Smooth muscle cell (in vitro differentiated cells): ENCODE measurements around the gene PDXK. TPM values are rescaled to one million over a fixed set of nuclear protein-coding genes. Genes with fewer than 3 reads are reported as not detected.

ENCODE experiments used
- DNase-seq: peaks from one replicate; lab custom pipeline; 2025; ENCODE audit not compliant: unreplicated experiment; lab: John Stamatoyannopoulos, UW
- H2AFZ ChIP-seq: fragments of 200-600 bp; sonication (generic); 2 replicates; pipeline ENCODE4 v1.6.0; 2016; ENCODE audit warnings: antibody characterized with exemption, low read depth, mild to moderate bottlenecking
- H3F3A ChIP-seq: fragments of 200-600 bp; sonication (generic); 2 replicates; pipeline ENCODE4 v1.6.0; 2017; ENCODE audit warnings: antibody characterized with exemption, low read depth
- H3K27ac ChIP-seq: fragments of 200-600 bp; sonication (generic); 2 replicates; pipeline ENCODE4 v1.5.1; 2016; ENCODE audit warnings: low read depth, mild to moderate bottlenecking
- H3K27me3 ChIP-seq: fragments of 200-600 bp; sonication (generic); 2 replicates; pipeline ENCODE4 v1.6.1; 2016; ENCODE audit warnings: low read depth, mild to moderate bottlenecking
- H3K36me3 ChIP-seq: fragments of 200-600 bp; sonication (generic); 2 replicates; pipeline ENCODE4 v1.5.1; 2016; ENCODE audit warnings: low read depth
- H3K4me1 ChIP-seq: fragments of 200-600 bp; sonication (generic); 2 replicates; pipeline ENCODE4 v1.5.1; 2016; ENCODE audit warnings: low read depth
- H3K4me2 ChIP-seq: fragments of 200-600 bp; sonication (generic); 2 replicates; pipeline ENCODE4 v1.6.0; 2016; ENCODE audit warnings: mild to moderate bottlenecking
- H3K4me3 ChIP-seq: fragments of 200-600 bp; sonication (generic); 2 replicates; pipeline ENCODE4 v1.5.1; 2016; ENCODE audit warnings: mild to moderate bottlenecking
- H3K79me2 ChIP-seq: fragments of 200-600 bp; sonication (generic); 2 replicates; pipeline ENCODE4 v1.6.0; 2016; ENCODE audit warnings: low read depth, mild to moderate bottlenecking
- H3K9ac ChIP-seq: fragments of 200-600 bp; sonication (generic); 2 replicates; pipeline ENCODE4 v1.6.0; 2016; ENCODE audit warnings: low read depth
- H3K9me3 ChIP-seq: fragments of 200-600 bp; sonication (generic); replicated peaks from 2 replicates; pipeline ENCODE4 v1.5.1; 2016; ENCODE audit warnings: low read depth
- H4K20me1 ChIP-seq: fragments of 200-600 bp; sonication (generic); 2 replicates; pipeline ENCODE4 v1.6.0; 2016; ENCODE audit warnings: low read depth
- WGBS: methylation state at CpG from one replicate; pipeline ENCODE4 v1.1.7; 2016; ENCODE audit warnings: low lambda C conversion rate; 5-methylcytosine and 5-hydroxymethylcytosine counted together
- polyA plus RNA-seq: library from polyadenylated mRNA; unstranded; fragments of >200 nt; fragmentation: Nextera tagmentation; extraction: Ambion mirVana; gene quantifications from 2 replicates; pipeline ENCODE4 v1.2.1, GENCODE V29; 2016
- total RNA-seq: library from RNA; depleted of rRNA; stranded (reverse); fragments of >200 nt; gene quantifications from 2 replicates; pipeline ENCODE4 v1.2.3, GENCODE V29; 2014
- TF ChIP-seq, protein P1 (sequence below): fragments of 200-600 bp; sonication (generic); IDR thresholded peaks from 2 replicates; pipeline ENCODE4 v1.5.1; 2017; ENCODE audit warnings: borderline replicate concordance, mild to moderate bottlenecking, antibody characterized with exemption; ENCODE audit not compliant: insufficient read depth, poor library complexity, severe bottlenecking

PDXK gene
- total and polyA plus RNA-seq, 2 experiments from 2014 or later = 92.6 to 184 TPM

DNA sequence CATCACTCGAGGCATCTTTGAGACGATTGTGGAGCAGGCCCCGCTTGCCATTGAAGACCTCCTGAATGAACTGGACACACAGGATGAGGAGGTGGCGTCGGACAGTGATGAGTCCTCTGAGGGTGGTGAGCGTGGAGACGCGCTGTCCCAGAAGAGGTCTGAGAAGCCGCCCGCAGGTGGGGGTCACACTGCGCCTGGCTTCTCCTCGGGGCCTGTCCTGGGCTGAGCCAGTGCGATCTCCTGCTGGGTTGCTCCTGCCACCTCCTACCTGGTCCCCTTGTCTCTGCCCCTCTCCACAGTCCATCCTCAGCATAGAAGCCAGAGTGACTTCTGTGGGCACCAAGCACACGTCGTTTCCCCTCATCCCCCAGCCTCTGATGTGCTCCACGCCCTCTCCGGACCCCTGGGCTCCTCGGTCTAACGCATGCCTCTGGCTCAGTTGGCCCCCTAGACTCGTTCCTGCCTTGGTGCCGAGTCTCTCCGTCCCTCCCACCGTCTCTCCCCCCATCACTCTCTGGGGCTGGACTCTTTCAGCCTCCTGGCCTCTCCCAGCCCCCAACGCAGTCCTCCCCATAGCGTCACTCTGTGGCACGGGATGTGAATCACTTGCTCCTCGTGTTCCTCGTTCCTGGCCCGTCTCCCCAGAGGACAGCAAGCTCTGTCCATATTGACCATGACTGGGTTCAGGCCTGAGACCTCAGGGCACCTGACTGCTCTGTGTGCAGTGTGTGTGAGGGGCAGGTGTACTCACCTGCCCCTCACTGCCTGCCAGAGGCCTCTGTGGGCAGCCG is 79.2 kb downstream of the PDXK start:
- no peak overlapping the region for H3K27ac ChIP-seq
- H3K4me3 ChIP-seq = no peak overlapping the region
- no peaks in the 10 kb centered on the region for H3K36me3 ChIP-seq
- no peak overlapping the region for H2AFZ ChIP-seq
- peaks cover 8% of the 10 kb centered on the region for H4K20me1 ChIP-seq
- H3K4me1 ChIP-seq = no peaks in the 10 kb centered on the region
- no peaks in the 10 kb centered on the region for H3K9me3 ChIP-seq
- no peak for DNase-seq
- no peaks in the 10 kb centered on the region for H3K27me3 ChIP-seq
- no peak overlapping the region for H3K4me2 ChIP-seq
- H3F3A ChIP-seq = no peaks in the 10 kb centered on the region
- H3K79me2 ChIP-seq = peaks cover 7% of the 10 kb centered on the region
- WGBS = 96% methylated on average over 30 of the region's 30 CpGs
- H3K9ac ChIP-seq = no peak overlapping the region
- TF ChIP-seq, protein P1, sequence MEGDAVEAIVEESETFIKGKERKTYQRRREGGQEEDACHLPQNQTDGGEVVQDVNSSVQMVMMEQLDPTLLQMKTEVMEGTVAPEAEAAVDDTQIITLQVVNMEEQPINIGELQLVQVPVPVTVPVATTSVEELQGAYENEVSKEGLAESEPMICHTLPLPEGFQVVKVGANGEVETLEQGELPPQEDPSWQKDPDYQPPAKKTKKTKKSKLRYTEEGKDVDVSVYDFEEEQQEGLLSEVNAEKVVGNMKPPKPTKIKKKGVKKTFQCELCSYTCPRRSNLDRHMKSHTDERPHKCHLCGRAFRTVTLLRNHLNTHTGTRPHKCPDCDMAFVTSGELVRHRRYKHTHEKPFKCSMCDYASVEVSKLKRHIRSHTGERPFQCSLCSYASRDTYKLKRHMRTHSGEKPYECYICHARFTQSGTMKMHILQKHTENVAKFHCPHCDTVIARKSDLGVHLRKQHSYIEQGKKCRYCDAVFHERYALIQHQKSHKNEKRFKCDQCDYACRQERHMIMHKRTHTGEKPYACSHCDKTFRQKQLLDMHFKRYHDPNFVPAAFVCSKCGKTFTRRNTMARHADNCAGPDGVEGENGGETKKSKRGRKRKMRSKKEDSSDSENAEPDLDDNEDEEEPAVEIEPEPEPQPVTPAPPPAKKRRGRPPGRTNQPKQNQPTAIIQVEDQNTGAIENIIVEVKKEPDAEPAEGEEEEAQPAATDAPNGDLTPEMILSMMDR = no peak

DNA sequence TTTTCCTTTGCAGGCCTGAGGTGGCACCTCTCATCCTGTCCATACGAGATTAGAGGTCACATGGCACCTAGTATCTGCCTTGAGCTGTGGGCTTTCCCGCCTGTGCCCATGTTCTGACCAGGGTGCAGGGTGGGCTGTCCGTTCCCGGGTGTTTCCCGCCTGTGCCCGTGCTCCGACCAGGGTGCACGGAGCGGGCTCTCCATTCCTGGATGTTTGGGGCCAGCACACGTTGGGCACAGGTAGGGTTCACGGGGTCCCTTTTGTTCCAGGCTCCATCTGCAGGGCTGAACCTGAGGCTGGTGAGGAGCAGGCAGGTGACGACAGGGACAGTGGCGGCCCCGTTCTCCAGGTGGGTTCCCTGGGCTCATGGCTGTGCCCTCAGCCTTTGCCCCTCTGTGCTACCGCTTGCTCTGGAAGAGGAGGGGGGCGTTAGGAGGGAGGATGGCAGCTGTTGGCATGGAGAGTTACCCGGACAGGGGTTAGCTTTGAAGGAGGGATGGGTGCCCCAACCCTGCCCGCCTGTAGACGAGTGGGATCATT is 80.4 kb downstream of the PDXK start:
- no peak for DNase-seq
- no peaks in the 10 kb centered on the region for H3K9me3 ChIP-seq
- H3K9ac ChIP-seq = no peak overlapping the region
- H3K4me1 ChIP-seq = no peaks in the 10 kb centered on the region
- H3K4me2 ChIP-seq = no peak overlapping the region
- no peaks in the 10 kb centered on the region for H3K79me2 ChIP-seq
- H3K27me3 ChIP-seq = no peaks in the 10 kb centered on the region
- 97% methylated on average over 19 of the region's 19 CpGs for WGBS
- no peaks in the 10 kb centered on the region for H3K36me3 ChIP-seq
- peaks cover 8% of the 10 kb centered on the region for H4K20me1 ChIP-seq
- H3K4me3 ChIP-seq = no peak overlapping the region
- TF ChIP-seq, protein P1 = no peak
- no peak overlapping the region for H3K27ac ChIP-seq
- H3F3A ChIP-seq = no peaks in the 10 kb centered on the region
- no peak overlapping the region for H2AFZ ChIP-seq

DNA sequence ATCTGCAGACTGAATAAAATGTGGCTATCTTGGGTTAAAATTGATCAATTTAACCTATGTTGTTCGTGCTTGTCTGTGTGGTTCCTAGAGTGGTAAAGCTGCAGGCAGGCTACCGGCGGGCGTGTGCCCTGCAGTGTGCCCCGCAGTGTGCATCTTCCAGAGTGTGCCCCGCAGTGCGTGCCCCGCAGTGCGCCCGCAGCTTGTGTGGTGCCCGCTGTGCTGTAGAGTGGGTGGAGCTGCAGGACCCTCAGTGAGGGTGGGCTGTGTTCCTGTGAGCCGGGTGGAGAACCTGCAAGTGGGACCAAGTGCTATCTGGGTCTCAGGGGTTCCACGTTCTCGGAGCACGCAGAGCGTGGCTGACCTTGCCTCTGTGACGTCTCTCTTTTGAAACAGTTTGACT is 81.2 kb downstream of the PDXK start:
- no peaks in the 10 kb centered on the region for H3K4me1 ChIP-seq
- H2AFZ ChIP-seq = no peak overlapping the region
- H4K20me1 ChIP-seq = peaks cover 8% of the 10 kb centered on the region
- no peaks in the 10 kb centered on the region for H3K79me2 ChIP-seq
- no peak overlapping the region for H3K4me2 ChIP-seq
- no peaks in the 10 kb centered on the region for H3K36me3 ChIP-seq
- DNase-seq = no peak
- H3K4me3 ChIP-seq = no peak overlapping the region
- no peak overlapping the region for H3K27ac ChIP-seq
- H3F3A ChIP-seq = no peaks in the 10 kb centered on the region
- WGBS = 98% methylated on average over 17 of the region's 17 CpGs
- H3K9ac ChIP-seq = no peak overlapping the region
- H3K9me3 ChIP-seq = no peaks in the 10 kb centered on the region
- H3K27me3 ChIP-seq = no peaks in the 10 kb centered on the region
- TF ChIP-seq, protein P1 = no peak

DNA sequence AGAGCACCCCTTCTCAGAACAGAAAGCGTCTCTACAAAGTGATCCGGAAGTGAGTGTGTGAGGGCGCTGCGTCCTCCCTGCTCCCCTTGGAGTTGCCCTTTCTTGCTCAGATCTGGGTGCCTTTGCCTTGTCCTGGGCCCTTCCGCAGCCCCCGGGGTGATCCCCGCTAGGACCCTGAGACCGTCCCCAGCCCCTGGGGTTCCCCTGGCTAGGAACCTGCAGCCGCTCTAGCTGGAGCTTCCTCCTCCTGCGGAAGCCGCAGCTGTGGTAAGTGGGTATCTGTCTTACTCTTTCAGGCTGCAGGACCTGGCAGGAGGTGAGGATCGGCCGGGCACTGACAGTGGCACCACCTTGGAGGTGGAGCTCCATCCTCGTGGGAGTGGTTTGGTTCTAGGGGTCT is 81.6 kb downstream of the PDXK start:
- WGBS = 99% methylated on average over 11 of the region's 14 CpGs
- Histone ChIP-seq H3K79me2 (no peaks in the 10 kb centered on the region), H3K27me3 (no peaks in the 10 kb centered on the region), H3K9me3 (no peaks in the 10 kb centered on the region), H3K4me2 (no peak overlapping the region), H4K20me1 (peaks cover 8% of the 10 kb centered on the region), H3F3A (no peaks in the 10 kb centered on the region), H3K4me1 (no peaks in the 10 kb centered on the region), H3K9ac (no peak overlapping the region), H3K27ac (no peak overlapping the region), H2AFZ (no peak overlapping the region), H3K36me3 (no peaks in the 10 kb centered on the region), H3K4me3 (no peak overlapping the region)
- TF ChIP-seq, protein P1 = no peak
- DNase-seq = no peak
